GM12872 (cell line): Measurements from ENCODE around the gene INTS3.

ENCODE experiments used
- TF ChIP-seq, protein P1 (sequence below): IDR thresholded peaks from 3 replicates; pipeline ENCODE4 v1.5.1; 2011; ENCODE audit warnings: low read depth, mild to moderate bottlenecking, low read length, moderate library complexity; ENCODE audit not compliant: insufficient read depth

The INTS3 gene

DNA sequence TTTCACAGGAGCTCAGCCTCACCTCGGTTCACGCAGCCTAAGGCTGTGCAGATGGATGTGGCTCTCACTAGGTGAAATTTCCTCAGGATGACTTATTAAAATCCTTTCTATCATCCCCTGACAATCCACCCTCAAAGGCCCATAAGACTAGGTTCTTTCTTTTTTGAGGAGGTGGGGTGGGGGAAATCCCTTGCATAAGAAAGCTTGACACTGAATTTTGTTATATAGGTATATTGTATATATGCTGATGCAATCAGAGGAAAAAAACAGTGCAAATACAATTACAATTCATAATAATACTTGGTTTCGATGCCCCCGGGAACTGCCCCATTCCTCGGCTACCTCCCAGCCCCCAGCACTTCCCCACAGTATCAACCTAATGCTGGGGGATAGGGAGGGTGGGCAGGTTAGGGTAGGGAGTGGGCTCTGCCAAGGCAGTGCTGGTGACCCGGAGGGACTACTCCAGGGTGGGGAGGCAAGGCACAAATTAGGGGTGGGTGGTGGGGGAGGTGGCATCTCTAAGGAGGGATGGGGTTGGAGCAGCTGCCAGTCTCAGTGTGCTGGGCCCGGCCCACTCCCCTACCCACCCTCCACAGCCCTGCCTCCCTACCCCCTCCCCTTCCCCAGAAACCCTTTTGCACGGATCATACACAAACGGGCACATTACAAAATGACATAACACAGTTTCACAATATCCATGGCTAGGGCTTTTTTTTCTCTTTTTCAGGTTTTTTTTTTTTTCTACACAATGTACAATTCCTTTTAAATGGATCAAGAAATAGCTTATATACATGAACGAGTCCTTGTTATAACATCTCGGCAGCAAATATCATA is 78.3 kb downstream of the INTS3 start:
- TF ChIP-seq, protein P1, sequence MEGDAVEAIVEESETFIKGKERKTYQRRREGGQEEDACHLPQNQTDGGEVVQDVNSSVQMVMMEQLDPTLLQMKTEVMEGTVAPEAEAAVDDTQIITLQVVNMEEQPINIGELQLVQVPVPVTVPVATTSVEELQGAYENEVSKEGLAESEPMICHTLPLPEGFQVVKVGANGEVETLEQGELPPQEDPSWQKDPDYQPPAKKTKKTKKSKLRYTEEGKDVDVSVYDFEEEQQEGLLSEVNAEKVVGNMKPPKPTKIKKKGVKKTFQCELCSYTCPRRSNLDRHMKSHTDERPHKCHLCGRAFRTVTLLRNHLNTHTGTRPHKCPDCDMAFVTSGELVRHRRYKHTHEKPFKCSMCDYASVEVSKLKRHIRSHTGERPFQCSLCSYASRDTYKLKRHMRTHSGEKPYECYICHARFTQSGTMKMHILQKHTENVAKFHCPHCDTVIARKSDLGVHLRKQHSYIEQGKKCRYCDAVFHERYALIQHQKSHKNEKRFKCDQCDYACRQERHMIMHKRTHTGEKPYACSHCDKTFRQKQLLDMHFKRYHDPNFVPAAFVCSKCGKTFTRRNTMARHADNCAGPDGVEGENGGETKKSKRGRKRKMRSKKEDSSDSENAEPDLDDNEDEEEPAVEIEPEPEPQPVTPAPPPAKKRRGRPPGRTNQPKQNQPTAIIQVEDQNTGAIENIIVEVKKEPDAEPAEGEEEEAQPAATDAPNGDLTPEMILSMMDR: no peak

DNA sequence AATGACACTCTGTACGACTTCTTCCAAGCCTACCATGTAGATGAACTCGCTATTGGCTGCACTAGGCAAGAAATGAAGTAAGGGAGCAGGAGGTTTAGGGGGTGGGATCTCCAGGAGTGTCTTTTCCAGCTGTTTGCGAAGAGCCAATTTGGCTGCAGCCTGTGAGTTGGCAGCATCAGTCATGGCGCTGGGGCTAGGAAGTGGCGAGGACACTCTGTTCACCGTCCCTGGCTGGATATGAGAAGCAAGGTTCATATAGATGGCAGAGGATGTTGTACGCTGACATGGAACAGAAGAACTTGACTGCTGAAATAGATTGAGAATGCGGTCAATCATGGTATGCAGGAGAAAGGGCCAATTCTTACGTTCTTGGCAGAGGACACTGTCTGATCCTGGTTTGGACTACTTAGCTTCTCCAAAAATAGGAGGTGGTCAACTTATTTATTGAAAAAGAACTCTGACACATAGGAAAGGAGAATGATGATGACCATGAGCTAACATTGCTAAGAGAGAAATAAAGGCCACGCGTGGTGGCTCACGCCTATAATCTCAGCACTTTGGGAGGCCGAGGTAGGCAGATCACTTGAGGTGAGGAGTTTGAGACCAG is 88.5 kb downstream of the INTS3 start:
- TF ChIP-seq, protein P1: no peak

DNA sequence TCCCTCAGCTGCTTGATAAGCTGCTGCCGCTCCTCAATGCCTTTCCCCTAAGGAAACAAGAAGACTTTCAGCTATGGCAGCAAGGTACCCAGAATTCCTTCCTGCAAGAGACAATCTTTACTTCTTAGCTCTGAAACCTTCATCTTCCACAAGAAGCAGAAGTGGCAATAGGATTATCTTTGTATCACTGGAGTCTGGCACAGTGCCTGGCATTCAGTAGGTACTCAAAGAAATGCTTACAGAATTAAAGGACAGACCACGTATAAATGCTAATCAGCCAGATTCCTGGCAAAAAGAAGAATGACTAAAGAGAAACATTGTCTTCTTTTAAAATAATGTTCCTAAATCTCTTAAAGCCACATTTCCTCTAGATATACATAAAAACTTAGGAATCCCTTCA is 91.0 kb downstream of the INTS3 start:
- TF ChIP-seq, protein P1: no peak
